HUES48 (cell line): Measurements from ENCODE around the gene F8.
"Not testable (repeated sequence)": the region's sequence is repeated elsewhere in the genome, so short reads cannot be mapped to it uniquely, and the experiment has no call there.

Experiments
- H3K27ac ChIP-seq: one replicate; pipeline ENCODE4 v1.7.0; 2013; ENCODE audit warnings: low read depth, low read length, inconsistent platforms
- H3K27me3 ChIP-seq: 2 replicates; pipeline ENCODE4 v1.6.1; 2013; ENCODE audit warnings: mild to moderate bottlenecking, low read length; ENCODE audit not compliant: control insufficient read depth, insufficient read depth
- H3K36me3 ChIP-seq: 2 replicates; pipeline ENCODE4 v1.6.1; 2013; ENCODE audit warnings: low read length; ENCODE audit not compliant: control insufficient read depth, insufficient read depth
- H3K4me1 ChIP-seq: 2 replicates; pipeline ENCODE4 v1.6.1; 2013; ENCODE audit warnings: mild to moderate bottlenecking, low read length; ENCODE audit not compliant: control insufficient read depth, insufficient read depth
- H3K4me3 ChIP-seq: 2 replicates; pipeline ENCODE4 v1.5.1; 2013; ENCODE audit warnings: mild to moderate bottlenecking, low read depth, low read length
- H3K9ac ChIP-seq: 2 replicates; pipeline ENCODE4 v1.6.1; 2013; ENCODE audit warnings: mild to moderate bottlenecking, low read depth, low read length, moderate library complexity
- H3K9me3 ChIP-seq: 2 replicates; pipeline ENCODE4 v1.6.1; 2013; ENCODE audit warnings: low read length; ENCODE audit not compliant: control insufficient read depth, insufficient read depth

The F8 gene

DNA sequence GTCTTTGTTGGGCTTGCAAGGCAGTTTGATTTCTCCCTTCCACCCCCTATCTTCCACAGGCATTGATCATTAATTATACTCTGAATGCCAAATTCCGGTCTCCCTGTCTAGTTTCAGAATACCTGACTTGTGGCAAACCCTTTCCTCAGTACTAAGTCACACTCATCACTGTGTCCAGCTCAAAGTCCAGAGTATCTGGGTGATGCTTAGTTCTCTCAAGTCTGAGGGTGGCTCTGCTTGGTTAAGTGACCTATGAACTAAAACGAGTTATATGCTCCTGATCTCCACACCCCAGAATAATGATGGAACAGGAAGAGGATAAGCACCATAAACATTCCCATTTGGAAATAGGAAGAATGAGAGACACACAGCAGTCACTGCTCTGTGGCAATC is 194.5 kb downstream of the F8 start:
- H3K4me3 ChIP-seq, result no peak overlapping the region
- peaks cover 53% of the 10 kb centered on the region for H3K9me3 ChIP-seq
- no peaks in the 10 kb centered on the region for H3K36me3 ChIP-seq
- no peak overlapping the region for H3K27ac ChIP-seq
- no peak overlapping the region for H3K9ac ChIP-seq
- no peaks in the 10 kb centered on the region for H3K27me3 ChIP-seq
- H3K4me1 ChIP-seq, result no peaks in the 10 kb centered on the region

DNA sequence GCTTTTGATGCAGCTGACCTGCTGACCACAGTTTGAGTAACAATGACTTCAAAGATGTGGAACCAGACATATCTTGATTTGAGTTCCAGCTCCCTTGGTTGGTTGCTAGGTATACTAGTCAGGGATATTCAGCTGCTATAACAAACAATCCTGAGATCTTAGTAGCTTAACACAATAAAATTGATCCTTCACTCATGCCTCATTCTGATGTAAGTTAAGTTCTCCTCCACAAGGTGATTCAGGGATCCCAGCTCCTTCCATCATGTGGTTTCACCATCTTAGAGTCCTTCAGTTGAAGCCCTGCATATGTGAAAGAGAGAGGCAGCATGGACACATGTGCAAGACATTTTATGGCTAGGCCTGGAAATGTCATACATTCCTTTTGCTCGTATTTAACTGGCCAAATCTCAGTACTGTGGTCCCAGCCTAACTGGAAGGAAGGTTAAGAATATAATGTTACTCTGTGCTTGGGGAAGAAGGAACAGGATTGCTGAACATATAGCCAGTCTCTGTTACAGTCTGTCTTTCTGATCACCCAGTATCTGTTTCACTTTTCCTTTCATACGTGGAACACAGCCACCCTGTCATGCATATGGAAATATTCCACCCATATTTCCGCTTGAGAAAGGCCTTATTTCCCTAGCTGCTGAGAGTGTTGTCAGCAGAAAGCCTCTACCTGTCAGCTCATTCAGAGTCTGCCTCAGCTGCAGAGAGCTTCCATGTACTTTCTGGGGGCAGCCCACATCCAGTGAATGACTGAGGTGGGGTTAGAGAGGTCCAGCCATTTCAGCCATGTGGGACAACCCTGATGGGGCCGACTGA is 195.1 kb downstream of the F8 start:
- Histone ChIP-seq H3K36me3 (no peaks in the 10 kb centered on the region), H3K4me3 (no peak overlapping the region), H3K9ac (no peak overlapping the region), H3K27me3 (no peaks in the 10 kb centered on the region), H3K4me1 (peaks cover 1% of the 10 kb centered on the region; the same call in 1 of the 2 replicates), H3K27ac (no peak overlapping the region), H3K9me3 (peaks cover 49% of the 10 kb centered on the region)

DNA sequence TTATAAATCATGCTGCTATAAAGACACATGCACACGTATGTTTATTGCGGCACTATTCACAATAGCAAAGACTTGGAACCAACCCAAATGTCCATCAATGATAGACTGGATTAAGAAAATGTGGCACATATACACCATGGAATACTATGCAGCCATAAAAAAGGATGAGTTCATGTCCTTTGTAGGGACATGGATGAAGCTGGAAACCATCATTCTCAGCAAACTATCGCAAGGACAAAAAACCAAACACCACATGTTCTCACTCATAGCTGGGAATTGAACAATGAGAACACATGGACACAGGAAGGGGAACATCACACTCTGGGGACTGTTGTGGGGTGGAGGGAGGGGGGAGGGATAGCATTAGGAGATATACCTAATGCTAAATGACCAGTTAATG is 196.9 kb downstream of the F8 start:
- not testable (repeated sequence) for H3K27ac ChIP-seq, H3K27me3 ChIP-seq, H3K4me3 ChIP-seq, H3K36me3 ChIP-seq, H3K9ac ChIP-seq
- Histone ChIP-seq H3K4me1 (peaks cover 18% of the 10 kb centered on the region), H3K9me3 (peaks cover 45% of the 10 kb centered on the region)

DNA sequence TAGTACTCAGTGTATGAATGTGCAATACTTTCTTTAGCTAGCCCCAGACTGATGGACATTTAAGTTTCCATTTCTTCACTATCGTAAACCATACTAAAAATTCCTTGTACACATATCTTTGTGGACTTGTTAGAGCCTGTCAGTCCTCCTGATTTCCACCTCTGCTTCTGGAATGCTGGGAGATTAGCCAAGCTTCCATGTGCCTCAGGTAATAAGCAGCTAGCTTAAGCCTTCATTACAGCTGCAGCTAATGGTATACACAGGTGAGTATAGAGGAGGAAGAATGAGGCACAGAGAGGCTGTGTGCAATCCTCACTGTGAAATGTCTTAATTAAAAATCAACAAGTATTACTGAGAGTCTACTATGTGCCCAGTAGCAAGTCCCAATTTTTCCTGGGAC is 197.9 kb downstream of the F8 start:
- no peak overlapping the region for H3K27ac ChIP-seq
- peaks cover 24% of the 10 kb centered on the region for H3K4me1 ChIP-seq
- peaks cover 49% of the 10 kb centered on the region for H3K9me3 ChIP-seq
- no peaks in the 10 kb centered on the region for H3K27me3 ChIP-seq
- no peak overlapping the region for H3K9ac ChIP-seq
- H3K36me3 ChIP-seq, result no peaks in the 10 kb centered on the region
- no peak overlapping the region for H3K4me3 ChIP-seq

DNA sequence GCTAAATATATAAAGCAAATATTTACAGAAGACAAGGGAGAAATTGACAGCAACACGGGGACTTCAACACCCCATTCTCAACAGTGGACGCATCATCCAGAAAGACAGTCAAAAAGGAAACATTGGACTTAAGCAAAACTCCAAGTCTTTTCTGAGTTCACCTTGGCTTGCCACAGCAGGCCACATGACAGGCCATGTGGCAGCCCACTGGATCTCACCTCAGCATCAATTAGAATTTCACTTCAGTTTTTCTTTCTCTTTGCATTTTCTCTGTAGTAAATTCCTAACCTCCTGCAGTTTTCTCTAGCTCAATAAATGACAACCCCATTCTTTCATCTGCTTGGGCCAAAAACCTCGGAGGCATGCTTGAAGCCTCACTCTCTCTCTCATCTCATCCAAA is 200.5 kb downstream of the F8 start:
- no peak overlapping the region for H3K9ac ChIP-seq
- peaks cover 46% of the 10 kb centered on the region for H3K9me3 ChIP-seq
- H3K4me3 ChIP-seq, result no peak overlapping the region
- H3K27ac ChIP-seq, result peak overlapping the region; percentile 82
- H3K4me1 ChIP-seq, result peaks cover 24% of the 10 kb centered on the region
- H3K36me3 ChIP-seq, result no peaks in the 10 kb centered on the region
- H3K27me3 ChIP-seq, result no peaks in the 10 kb centered on the region

DNA sequence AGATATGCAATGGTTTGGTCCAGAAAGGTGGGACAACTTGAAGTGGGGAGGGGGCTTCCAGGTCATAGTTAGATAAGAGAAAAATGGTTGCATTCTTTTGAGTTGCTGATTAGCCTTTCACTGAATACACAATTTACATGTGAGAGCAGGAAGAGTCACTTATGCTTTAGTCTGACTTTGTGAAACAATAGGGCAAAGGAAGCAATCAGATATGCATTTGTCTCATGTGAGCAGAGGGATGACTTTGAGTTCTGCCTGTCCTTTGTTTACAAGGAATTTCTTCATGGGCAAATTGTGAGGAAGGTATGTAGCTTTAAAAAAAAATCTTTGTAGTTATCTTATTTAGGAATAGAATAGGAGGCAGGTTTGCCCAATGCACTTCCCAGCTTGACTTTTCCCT is 201.0 kb downstream of the F8 start:
- peaks cover 24% of the 10 kb centered on the region for H3K4me1 ChIP-seq
- H3K27me3 ChIP-seq, result no peaks in the 10 kb centered on the region
- no peak overlapping the region for H3K9ac ChIP-seq
- peak overlapping the region; percentile 82 for H3K27ac ChIP-seq
- no peak overlapping the region for H3K4me3 ChIP-seq
- peaks cover 43% of the 10 kb centered on the region for H3K9me3 ChIP-seq
- no peaks in the 10 kb centered on the region for H3K36me3 ChIP-seq

DNA sequence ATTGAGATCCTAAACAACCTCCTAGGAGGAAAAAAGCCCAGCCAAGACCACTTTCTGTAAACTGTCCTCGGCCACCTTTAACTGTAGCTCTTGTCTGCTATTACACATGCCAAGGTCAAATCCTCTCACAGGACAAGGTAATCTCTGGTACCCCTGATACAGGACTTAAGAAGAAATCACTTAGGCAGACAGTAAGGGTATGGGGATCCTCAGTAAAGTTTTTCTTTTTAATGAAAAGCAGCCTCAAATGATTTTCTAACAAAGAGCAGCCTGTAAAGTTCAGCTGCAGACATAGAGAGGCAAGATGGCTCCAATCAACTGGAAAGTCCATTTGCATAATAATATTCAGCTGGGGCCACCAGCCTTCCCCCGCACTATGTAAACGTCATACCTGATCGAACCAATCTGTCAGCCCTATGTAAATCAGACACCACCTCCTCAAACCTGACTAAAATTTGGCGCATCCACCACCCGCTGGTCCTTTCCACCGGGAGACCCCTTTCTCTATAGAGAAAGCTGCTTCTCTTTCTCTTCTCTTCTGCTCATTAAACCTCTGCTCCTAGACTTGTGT is 202.7 kb downstream of the F8 start:
- Histone ChIP-seq H3K27me3 (no peaks in the 10 kb centered on the region), H3K27ac (peak overlapping the region; percentile 82), H3K9me3 (peaks cover 49% of the 10 kb centered on the region), H3K36me3 (no peaks in the 10 kb centered on the region), H3K4me1 (peaks cover 24% of the 10 kb centered on the region), H3K9ac (no peak overlapping the region; the same call in 1 of the 2 replicates), H3K4me3 (peak overlapping the region; percentile 24; the same call in 1 of the 2 replicates)

DNA sequence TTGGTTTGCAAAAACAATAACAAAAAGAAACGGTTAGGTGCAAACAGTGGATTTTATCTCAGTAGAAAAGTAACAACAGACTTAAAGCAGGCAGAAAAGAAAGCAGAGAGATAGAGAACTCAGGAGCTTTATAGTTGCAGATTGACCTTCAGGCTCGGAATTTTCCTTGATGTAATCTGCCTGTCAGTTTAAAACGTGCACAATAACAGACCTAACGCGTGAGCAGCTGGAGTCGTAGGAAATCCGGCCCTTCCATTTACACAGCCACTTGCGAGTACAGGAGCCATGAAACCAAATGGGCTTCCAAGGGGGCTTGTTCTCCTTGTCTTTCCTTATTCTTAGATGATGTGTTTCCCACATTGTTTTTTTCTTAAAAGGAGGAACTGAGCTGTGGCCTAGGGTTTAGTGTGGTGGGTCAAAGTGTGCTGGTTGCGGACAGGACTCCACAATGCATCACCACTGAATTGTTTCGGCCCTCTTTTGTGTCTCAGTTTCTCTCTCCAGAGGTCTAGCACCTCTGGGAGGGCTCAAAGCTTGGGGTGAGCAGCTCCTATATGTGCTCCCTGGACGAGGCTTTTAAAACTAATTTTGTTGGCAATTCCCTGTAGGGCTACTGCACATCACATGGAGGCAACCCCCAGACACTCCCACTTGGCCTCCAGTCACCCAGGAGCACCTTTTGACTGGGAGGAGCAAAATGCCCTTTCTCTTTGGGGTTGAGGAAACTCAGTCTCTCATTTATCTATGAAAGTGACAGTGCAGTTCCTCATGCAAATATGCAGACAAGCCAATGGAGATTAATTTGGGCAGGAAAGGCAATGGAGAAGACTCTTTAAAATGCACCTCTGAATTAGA is 203.4 kb downstream of the F8 start:
- H3K4me1 ChIP-seq, result peaks cover 24% of the 10 kb centered on the region
- H3K9ac ChIP-seq, result no peak overlapping the region; the same call in 1 of the 2 replicates
- peak overlapping the region; percentile 82 for H3K27ac ChIP-seq
- peaks cover 43% of the 10 kb centered on the region for H3K9me3 ChIP-seq
- H3K27me3 ChIP-seq, result no peaks in the 10 kb centered on the region
- H3K4me3 ChIP-seq, result no peak overlapping the region
- no peaks in the 10 kb centered on the region for H3K36me3 ChIP-seq

DNA sequence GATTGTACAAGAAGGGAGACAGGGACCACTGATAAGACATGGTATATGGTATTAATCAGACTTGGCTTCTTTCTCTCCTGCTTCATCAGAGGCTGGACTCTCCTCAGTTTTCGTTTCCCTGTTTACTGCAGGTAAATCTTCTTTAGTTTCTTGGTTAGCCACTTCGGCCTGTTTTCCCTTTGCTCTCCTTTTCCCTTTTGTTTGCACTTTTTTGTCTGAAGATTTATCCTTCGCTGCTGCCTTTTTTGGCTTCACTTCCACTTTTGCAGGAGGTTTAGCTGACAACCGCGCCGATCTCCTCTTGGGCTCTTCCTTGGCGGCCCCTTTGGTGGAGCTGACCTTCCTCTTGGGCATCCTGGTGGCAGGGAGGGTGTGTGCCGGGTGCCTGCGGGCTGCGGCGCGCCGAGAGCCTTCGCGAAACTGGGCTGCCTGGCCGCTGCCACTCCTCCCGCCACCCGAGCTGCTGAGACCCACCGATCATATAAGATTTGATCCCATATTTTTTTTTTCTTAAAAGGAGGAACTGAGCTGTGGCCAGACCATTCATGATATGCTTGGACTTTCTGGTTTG is 205.4 kb downstream of the F8 start:
- H3K27me3 ChIP-seq, H3K36me3 ChIP-seq, H3K27ac ChIP-seq, H3K4me3 ChIP-seq, H3K9ac ChIP-seq: not testable (repeated sequence)
- H3K9me3 ChIP-seq, result peaks cover 34% of the 10 kb centered on the region
- H3K4me1 ChIP-seq, result peaks cover 27% of the 10 kb centered on the region

DNA sequence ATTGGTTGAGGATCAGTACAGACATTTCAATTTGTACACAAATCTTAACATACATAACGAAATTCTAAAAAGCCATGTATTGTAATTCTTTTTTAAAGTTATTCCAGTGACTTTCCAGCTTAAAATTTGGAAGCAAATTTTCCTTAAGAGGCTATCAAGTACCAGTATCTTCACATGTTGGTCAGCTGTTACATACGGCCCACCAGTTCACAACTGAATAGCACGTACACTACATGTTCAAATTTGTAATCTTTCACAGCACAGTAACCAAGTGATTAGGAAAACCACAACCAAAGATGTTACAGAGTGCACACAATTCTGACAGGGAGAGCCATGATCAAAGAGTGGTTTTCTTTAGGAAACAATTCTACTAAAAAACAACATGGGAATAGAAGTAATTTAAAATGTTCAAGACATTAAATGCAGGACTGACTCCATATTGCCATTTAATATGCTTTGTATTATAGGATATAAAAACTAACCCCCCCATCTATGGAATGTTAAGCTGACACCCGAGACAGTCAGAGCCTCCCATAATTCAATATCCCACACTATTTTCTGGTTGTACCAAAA is 206.1 kb downstream of the F8 start:
- not testable (repeated sequence) for H3K36me3 ChIP-seq, H3K4me3 ChIP-seq, H3K27me3 ChIP-seq, H3K9ac ChIP-seq, H3K27ac ChIP-seq
- H3K9me3 ChIP-seq, result peaks cover 37% of the 10 kb centered on the region
- H3K4me1 ChIP-seq, result peaks cover 21% of the 10 kb centered on the region; the same call in 1 of the 2 replicates
